Liver (tissue), 9 donors: ENCODE data around the gene GNG3. TPM values are rescaled to one million over a fixed set of nuclear protein-coding genes. Genes with fewer than 3 reads are reported as not detected.

Experiments used
- DNase-seq: peaks from one replicate; pipeline ENCODE4 v3.0.0-alpha.2; 2017; ENCODE audit warnings: low spot score
- H3K27ac ChIP-seq, 2 donors: one replicate each; pipeline ENCODE4 v1.7.0; 2013; ENCODE audit warnings: inconsistent platforms in 2 of 2, low read length in 2 of 2, control low read depth in 1 of 2, low read depth in 1 of 2, mild to moderate bottlenecking in 1 of 2
- H3K27me3 ChIP-seq, 4 donors: one replicate each; pipeline versions ENCODE4 v1.6.1 to v1.7.0; 2013; ENCODE audit warnings: low read length in 3 of 4, inconsistent platforms in 1 of 4, mild to moderate bottlenecking in 1 of 4, moderate library complexity in 1 of 4; ENCODE audit not compliant: control insufficient read depth in 4 of 4, insufficient read depth in 4 of 4
- H3K36me3 ChIP-seq, 4 donors: one replicate each; pipeline versions ENCODE4 v1.6.1 to v1.7.0; 2013; ENCODE audit warnings: low read length in 3 of 4, mild to moderate bottlenecking in 3 of 4, low read depth in 1 of 4, moderate library complexity in 1 of 4; ENCODE audit not compliant: control insufficient read depth in 4 of 4, insufficient read depth in 3 of 4
- H3K4me1 ChIP-seq, 4 donors: one replicate each; pipeline versions ENCODE4 v1.6.1 to v1.7.0; 2013; ENCODE audit warnings: low read length in 3 of 4, mild to moderate bottlenecking in 3 of 4, moderate library complexity in 1 of 4; ENCODE audit not compliant: control insufficient read depth in 4 of 4, insufficient read depth in 4 of 4
- H3K4me3 ChIP-seq, 3 donors: one replicate each; pipeline versions ENCODE4 v1.6.1 to v1.7.0; 2013; ENCODE audit warnings: low read length in 3 of 3, control low read depth in 1 of 3, low read depth in 1 of 3, mild to moderate bottlenecking in 1 of 3
- H3K9ac ChIP-seq, 2 donors: one replicate each; pipeline ENCODE4 v1.7.0; 2013; ENCODE audit warnings: low read length in 2 of 2, mild to moderate bottlenecking in 2 of 2, moderate library complexity in 2 of 2, control low read depth in 1 of 2, low read depth in 1 of 2
- H3K9me3 ChIP-seq, 4 donors: one replicate each; pipeline versions ENCODE4 v1.6.1 to v1.7.0; 2013; ENCODE audit warnings: low read length in 3 of 4; ENCODE audit not compliant: control insufficient read depth in 4 of 4
- ATF3 ChIP-seq: IDR thresholded peaks from 2 replicates; pipeline ENCODE4 v1.6.1; 2016; ENCODE audit warnings: antibody characterized with exemption
- EGR1 ChIP-seq, 2 donors: IDR thresholded peaks; 2 replicates each; pipeline ENCODE4 v1.6.1; 2016 to 2018; ENCODE audit warnings: antibody characterized with exemption in 2 of 2, low read depth in 2 of 2
- FOXA1 ChIP-seq: IDR thresholded peaks from 2 replicates; pipeline ENCODE4 v1.6.1; 2016; ENCODE audit warnings: antibody characterized with exemption
- FOXA2 ChIP-seq: IDR thresholded peaks from 2 replicates; pipeline ENCODE4 v1.6.1; 2016; ENCODE audit warnings: antibody characterized with exemption
- GABPA ChIP-seq, 2 donors: IDR thresholded peaks in 1 of 2; conservative IDR thresholded peaks in 1 of 2; 2 replicates each; pipeline ENCODE4 v1.6.1; 2016; ENCODE audit warnings: antibody characterized with exemption in 2 of 2, mild to moderate bottlenecking in 1 of 2, moderate library complexity in 1 of 2
- HNF4A ChIP-seq, 2 donors: conservative IDR thresholded peaks; 2 replicates each; pipeline ENCODE4 v1.6.1; 2016; ENCODE audit warnings: antibody characterized with exemption in 2 of 2, mild to moderate bottlenecking in 2 of 2
- HNF4G ChIP-seq: IDR thresholded peaks from 2 replicates; pipeline ENCODE4 v1.6.1; 2016; ENCODE audit warnings: antibody characterized with exemption
- JUND ChIP-seq, 2 donors: IDR thresholded peaks; 2 replicates each; pipeline ENCODE4 v1.6.1; 2016; ENCODE audit warnings: antibody characterized with exemption in 2 of 2
- NR2F2 ChIP-seq: IDR thresholded peaks from 2 replicates; pipeline ENCODE4 v1.6.1; 2016; ENCODE audit warnings: antibody characterized with exemption
- RAD21 ChIP-seq, 2 donors: IDR thresholded peaks; 2 replicates each; pipeline ENCODE4 v1.6.1; 2016; ENCODE audit warnings: antibody characterized with exemption in 2 of 2, mild to moderate bottlenecking in 2 of 2
- RXRA ChIP-seq, 2 donors: IDR thresholded peaks; 2 replicates each; pipeline ENCODE4 v1.6.1; 2017 to 2018; ENCODE audit warnings: antibody characterized with exemption in 2 of 2, mild to moderate bottlenecking in 1 of 2
- SP1 ChIP-seq: IDR thresholded peaks from 2 replicates; pipeline ENCODE4 v1.6.1; 2018; ENCODE audit warnings: antibody characterized with exemption, mild to moderate bottlenecking
- TAF1 ChIP-seq: conservative IDR thresholded peaks from 2 replicates; pipeline ENCODE4 v1.6.1; 2016; ENCODE audit warnings: antibody characterized with exemption, mild to moderate bottlenecking
- YY1 ChIP-seq: IDR thresholded peaks from 2 replicates; pipeline ENCODE4 v1.6.1; 2016; ENCODE audit warnings: antibody characterized with exemption, mild to moderate bottlenecking
- ZBTB33 ChIP-seq: IDR thresholded peaks from 2 replicates; pipeline ENCODE4 v1.6.1; 2016; ENCODE audit warnings: antibody characterized with exemption
- WGBS: extraction: QIAGEN DNeasy Blood & Tissue Kit; methylation state at CpG from one replicate; pipeline ENCODE4 v1.1.7; 2013; 5-methylcytosine and 5-hydroxymethylcytosine counted together
- polyA plus RNA-seq, 2 donors: library from polyadenylated mRNA; stranded (reverse) in 1 of 2; unstranded in 1 of 2; fragments of 200-250 nt in 1 of 2; fragments of >200 nt in 1 of 2; fragmentation: Nextera tagmentation in 1 of 2; extraction: Ambion mirVana in 1 of 2; gene quantifications; one replicate each; pipeline versions ENCODE4 v1.2.1 to v1.2.3, GENCODE V29; 2013 to 2015
- total RNA-seq, 2 donors: library from RNA; depleted of rRNA; stranded (reverse); fragments of >200 nt; gene quantifications; one replicate each; pipeline ENCODE4 v1.2.3, GENCODE V29; 2014
- TF ChIP-seq, protein P1 (sequence below): IDR thresholded peaks from 2 replicates; pipeline ENCODE4 v1.6.1; 2016; ENCODE audit warnings: antibody characterized with exemption, mild to moderate bottlenecking
- TF ChIP-seq, protein P2 (sequence below): IDR thresholded peaks from 2 replicates; pipeline ENCODE4 v1.6.1; 2016; ENCODE audit warnings: antibody characterized with exemption
- TF ChIP-seq, protein P3 (sequence below): fragments of 150-350 bp; IDR thresholded peaks from 2 replicates; pipeline ENCODE4 v1.5.1; 2017; ENCODE audit warnings: improper control_type of control experiment, low read depth, low read length; ENCODE audit not compliant: missing input control
- donor health status: healthy.
- donor health status: healthy.
- donor health status: healthy.
- donor health status: healthy.
- donor health status: healthy.

GNG3 gene
- total and polyA plus RNA-seq, 4 donors: 0.19 TPM; not detected in 3

- no peaks in the 10 kb centered on the region for H3K9me3 ChIP-seq
- H3K4me3 ChIP-seq: peak overlapping the region; percentile 78 to 96 (median 87)
- no peaks in the 10 kb centered on the region for H3K27me3 ChIP-seq
- DNase-seq: no peak
- H3K36me3 ChIP-seq: peaks cover 15 to 33% (median 30%) of the 10 kb centered on the region in 4 donors
- H3K9ac ChIP-seq: peak overlapping the region; percentile 63 to 86
- peaks cover 2 to 40% (median 25%) of the 10 kb centered on the region in 4 donors for H3K4me1 ChIP-seq
- H3K27ac ChIP-seq: peak overlapping the region; percentile 97
- 0% methylated on average over 7 of the region's 7 CpGs for WGBS
- TF ChIP-seq TAF1: peak; percentile 67
- TF ChIP-seq SP1: no peak
Observed at GRCh38 chr11:62725646-62726045, 18.2 kb downstream of the GNG3 start.

GRCh38 chr11:62726156-62726914 is 18.9 kb downstream of the GNG3 start:
- peaks cover 2 to 40% (median 25%) of the 10 kb centered on the region in 4 donors for H3K4me1 ChIP-seq
- no peaks in the 10 kb centered on the region for H3K9me3 ChIP-seq
- H3K36me3 ChIP-seq: peaks cover 13 to 26% (median 24%) of the 10 kb centered on the region in 4 donors
- peak overlapping the region; percentile 78 to 96 (median 87) for H3K4me3 ChIP-seq
- TF ChIP-seq HNF4G: no peak
- no peak for TF ChIP-seq FOXA2
- no peak for TF ChIP-seq NR2F2
- TF ChIP-seq JUND (IDR thresholded peaks at IDR 0.05): no peak
- no peak for TF ChIP-seq GABPA (IDR thresholded peaks at IDR 0.05 in 1 of 2, conservative IDR thresholded peaks at IDR 0.05 in 1 of 2)
- no peak for TF ChIP-seq RXRA (IDR thresholded peaks at IDR 0.05)
- no peak for TF ChIP-seq HNF4A (conservative IDR thresholded peaks at IDR 0.05)
- TF ChIP-seq ATF3: no peak
- TF ChIP-seq, protein P1, sequence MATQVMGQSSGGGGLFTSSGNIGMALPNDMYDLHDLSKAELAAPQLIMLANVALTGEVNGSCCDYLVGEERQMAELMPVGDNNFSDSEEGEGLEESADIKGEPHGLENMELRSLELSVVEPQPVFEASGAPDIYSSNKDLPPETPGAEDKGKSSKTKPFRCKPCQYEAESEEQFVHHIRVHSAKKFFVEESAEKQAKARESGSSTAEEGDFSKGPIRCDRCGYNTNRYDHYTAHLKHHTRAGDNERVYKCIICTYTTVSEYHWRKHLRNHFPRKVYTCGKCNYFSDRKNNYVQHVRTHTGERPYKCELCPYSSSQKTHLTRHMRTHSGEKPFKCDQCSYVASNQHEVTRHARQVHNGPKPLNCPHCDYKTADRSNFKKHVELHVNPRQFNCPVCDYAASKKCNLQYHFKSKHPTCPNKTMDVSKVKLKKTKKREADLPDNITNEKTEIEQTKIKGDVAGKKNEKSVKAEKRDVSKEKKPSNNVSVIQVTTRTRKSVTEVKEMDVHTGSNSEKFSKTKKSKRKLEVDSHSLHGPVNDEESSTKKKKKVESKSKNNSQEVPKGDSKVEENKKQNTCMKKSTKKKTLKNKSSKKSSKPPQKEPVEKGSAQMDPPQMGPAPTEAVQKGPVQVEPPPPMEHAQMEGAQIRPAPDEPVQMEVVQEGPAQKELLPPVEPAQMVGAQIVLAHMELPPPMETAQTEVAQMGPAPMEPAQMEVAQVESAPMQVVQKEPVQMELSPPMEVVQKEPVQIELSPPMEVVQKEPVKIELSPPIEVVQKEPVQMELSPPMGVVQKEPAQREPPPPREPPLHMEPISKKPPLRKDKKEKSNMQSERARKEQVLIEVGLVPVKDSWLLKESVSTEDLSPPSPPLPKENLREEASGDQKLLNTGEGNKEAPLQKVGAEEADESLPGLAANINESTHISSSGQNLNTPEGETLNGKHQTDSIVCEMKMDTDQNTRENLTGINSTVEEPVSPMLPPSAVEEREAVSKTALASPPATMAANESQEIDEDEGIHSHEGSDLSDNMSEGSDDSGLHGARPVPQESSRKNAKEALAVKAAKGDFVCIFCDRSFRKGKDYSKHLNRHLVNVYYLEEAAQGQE: no peak
- TF ChIP-seq FOXA1: no peak
- no peak for TF ChIP-seq RAD21 (IDR thresholded peaks at IDR 0.05)
- TF ChIP-seq, protein P2, sequence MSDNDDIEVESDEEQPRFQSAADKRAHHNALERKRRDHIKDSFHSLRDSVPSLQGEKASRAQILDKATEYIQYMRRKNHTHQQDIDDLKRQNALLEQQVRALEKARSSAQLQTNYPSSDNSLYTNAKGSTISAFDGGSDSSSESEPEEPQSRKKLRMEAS: no peak
- no peak for TF ChIP-seq TAF1
- TF ChIP-seq ZBTB33: no peak
- TF ChIP-seq, protein P3, sequence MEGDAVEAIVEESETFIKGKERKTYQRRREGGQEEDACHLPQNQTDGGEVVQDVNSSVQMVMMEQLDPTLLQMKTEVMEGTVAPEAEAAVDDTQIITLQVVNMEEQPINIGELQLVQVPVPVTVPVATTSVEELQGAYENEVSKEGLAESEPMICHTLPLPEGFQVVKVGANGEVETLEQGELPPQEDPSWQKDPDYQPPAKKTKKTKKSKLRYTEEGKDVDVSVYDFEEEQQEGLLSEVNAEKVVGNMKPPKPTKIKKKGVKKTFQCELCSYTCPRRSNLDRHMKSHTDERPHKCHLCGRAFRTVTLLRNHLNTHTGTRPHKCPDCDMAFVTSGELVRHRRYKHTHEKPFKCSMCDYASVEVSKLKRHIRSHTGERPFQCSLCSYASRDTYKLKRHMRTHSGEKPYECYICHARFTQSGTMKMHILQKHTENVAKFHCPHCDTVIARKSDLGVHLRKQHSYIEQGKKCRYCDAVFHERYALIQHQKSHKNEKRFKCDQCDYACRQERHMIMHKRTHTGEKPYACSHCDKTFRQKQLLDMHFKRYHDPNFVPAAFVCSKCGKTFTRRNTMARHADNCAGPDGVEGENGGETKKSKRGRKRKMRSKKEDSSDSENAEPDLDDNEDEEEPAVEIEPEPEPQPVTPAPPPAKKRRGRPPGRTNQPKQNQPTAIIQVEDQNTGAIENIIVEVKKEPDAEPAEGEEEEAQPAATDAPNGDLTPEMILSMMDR: no peak
- no peak for TF ChIP-seq EGR1 (IDR thresholded peaks at IDR 0.05; ENCODE audit: low read depth in 2 of 2)
- no peak for TF ChIP-seq SP1
- no peak for TF ChIP-seq YY1
- H3K27me3 ChIP-seq: no peaks in the 10 kb centered on the region
- H3K27ac ChIP-seq: peak overlapping the region; percentile 97
- peak overlapping the region; percentile 63 to 86 for H3K9ac ChIP-seq
- peak; percentile 52 for DNase-seq
- under 1% methylated on average over 51 of the region's 51 CpGs for WGBS
